MCF 10A (cell line): Measurements from ENCODE around the gene CPA1. TPM values are rescaled to one million over a fixed set of nuclear protein-coding genes. Genes with fewer than 3 reads are reported as not detected.

Source experiments
- BruUV-seq: library from RNA; stranded (reverse); fragments of 400-500 nt; replicated peaks from 2 replicates; lab custom pipeline; 2021; lab: Mats Ljungman, UMichigan
- CTCF ChIA-PET: fragments of 300-600 bp; sonication (Branson Sonifier 250); formaldehyde crosslinking; extraction: SDS; loops from one replicate; lab custom pipeline; 2021; ENCODE audit warnings: antibody characterized with exemption, inconsistent platforms; lab: Yijun Ruan, JAX
- POLR2A ChIA-PET: fragments of 300-600, 350-650 bp; sonication (Branson Sonifier 250); formaldehyde crosslinking; extraction: SDS; loops from one replicate; lab custom pipeline; 2020; ENCODE audit warnings: antibody characterized with exemption, inconsistent platforms; lab: Yijun Ruan, JAX
- DNase-seq: peaks from one replicate; pipeline ENCODE4 v3.0.0-alpha.2; 2018; ENCODE audit not compliant: unreplicated experiment
- H3K27ac Mint-ChIP-seq: one replicate; pipeline ENCODE4 v1.8.0; 2022; ENCODE audit warnings: mild to moderate bottlenecking, low read depth, mixed read lengths; ENCODE audit not compliant: unreplicated experiment
- H3K27me3 Mint-ChIP-seq: one replicate; pipeline ENCODE4 v1.8.0; 2022; ENCODE audit warnings: mixed read lengths; ENCODE audit not compliant: insufficient read depth, unreplicated experiment
- H3K36me3 Mint-ChIP-seq: one replicate; pipeline ENCODE4 v1.8.0; 2022; ENCODE audit warnings: mild to moderate bottlenecking, moderate library complexity, mixed read lengths; ENCODE audit not compliant: insufficient read depth, unreplicated experiment
- H3K4me1 Mint-ChIP-seq: one replicate; pipeline ENCODE4 v1.8.0; 2022; ENCODE audit warnings: mixed read lengths; ENCODE audit not compliant: insufficient read depth, unreplicated experiment
- H3K4me3 Mint-ChIP-seq: one replicate; pipeline ENCODE4 v1.8.0; 2022; ENCODE audit warnings: mild to moderate bottlenecking, moderate library complexity, mixed read lengths; ENCODE audit not compliant: unreplicated experiment
- H3K9me3 Mint-ChIP-seq: one replicate; pipeline ENCODE4 v1.8.0; 2022; ENCODE audit warnings: mixed read lengths; ENCODE audit not compliant: unreplicated experiment
- intact Hi-C: fragments of 100-400 bp; cut with micrococcal nuclease; formaldehyde crosslinking; loops from 2 replicates; pipeline ENCODE4 v1.14.1; 2022
- total RNA-seq: library from RNA; stranded (reverse); gene quantifications from 2 replicates; pipeline ENCODE4 v1.2.3, GENCODE V29; 2022
- TF ChIP-seq, protein P1 (sequence below): fragments of 200-600 bp; IDR thresholded peaks from one replicate; pipeline ENCODE4 v1.8.0; 2022; ENCODE audit warnings: antibody characterized with exemption, mild to moderate bottlenecking; ENCODE audit not compliant: unreplicated experiment

Gene CPA1
- total RNA-seq, 1 experiment from 2014 or later = not detected

GRCh38 chr7:130405003-130405402 is 24.7 kb downstream of the CPA1 start:
- POLR2A ChIA-PET = no interaction called here
- no TSS peak for BruUV-seq
- TF ChIP-seq, protein P1, sequence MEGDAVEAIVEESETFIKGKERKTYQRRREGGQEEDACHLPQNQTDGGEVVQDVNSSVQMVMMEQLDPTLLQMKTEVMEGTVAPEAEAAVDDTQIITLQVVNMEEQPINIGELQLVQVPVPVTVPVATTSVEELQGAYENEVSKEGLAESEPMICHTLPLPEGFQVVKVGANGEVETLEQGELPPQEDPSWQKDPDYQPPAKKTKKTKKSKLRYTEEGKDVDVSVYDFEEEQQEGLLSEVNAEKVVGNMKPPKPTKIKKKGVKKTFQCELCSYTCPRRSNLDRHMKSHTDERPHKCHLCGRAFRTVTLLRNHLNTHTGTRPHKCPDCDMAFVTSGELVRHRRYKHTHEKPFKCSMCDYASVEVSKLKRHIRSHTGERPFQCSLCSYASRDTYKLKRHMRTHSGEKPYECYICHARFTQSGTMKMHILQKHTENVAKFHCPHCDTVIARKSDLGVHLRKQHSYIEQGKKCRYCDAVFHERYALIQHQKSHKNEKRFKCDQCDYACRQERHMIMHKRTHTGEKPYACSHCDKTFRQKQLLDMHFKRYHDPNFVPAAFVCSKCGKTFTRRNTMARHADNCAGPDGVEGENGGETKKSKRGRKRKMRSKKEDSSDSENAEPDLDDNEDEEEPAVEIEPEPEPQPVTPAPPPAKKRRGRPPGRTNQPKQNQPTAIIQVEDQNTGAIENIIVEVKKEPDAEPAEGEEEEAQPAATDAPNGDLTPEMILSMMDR = no peak
- Mint-ChIP-seq H3K27ac (no peak overlapping the region), H3K4me3 (no peak overlapping the region), H3K36me3 (peaks cover 19% of the 10 kb centered on the region), H3K4me1 (no peaks in the 10 kb centered on the region), H3K9me3 (no peaks in the 10 kb centered on the region), H3K27me3 (no peaks in the 10 kb centered on the region)
- CTCF ChIA-PET = interaction anchor here (0.6 kb wide), 1 partner anchor 71 kb away, joined by 4 read pairs; no protein-coding TSS in a partner anchor
- intact Hi-C loops = no loop called here
- no peak for DNase-seq

DNA sequence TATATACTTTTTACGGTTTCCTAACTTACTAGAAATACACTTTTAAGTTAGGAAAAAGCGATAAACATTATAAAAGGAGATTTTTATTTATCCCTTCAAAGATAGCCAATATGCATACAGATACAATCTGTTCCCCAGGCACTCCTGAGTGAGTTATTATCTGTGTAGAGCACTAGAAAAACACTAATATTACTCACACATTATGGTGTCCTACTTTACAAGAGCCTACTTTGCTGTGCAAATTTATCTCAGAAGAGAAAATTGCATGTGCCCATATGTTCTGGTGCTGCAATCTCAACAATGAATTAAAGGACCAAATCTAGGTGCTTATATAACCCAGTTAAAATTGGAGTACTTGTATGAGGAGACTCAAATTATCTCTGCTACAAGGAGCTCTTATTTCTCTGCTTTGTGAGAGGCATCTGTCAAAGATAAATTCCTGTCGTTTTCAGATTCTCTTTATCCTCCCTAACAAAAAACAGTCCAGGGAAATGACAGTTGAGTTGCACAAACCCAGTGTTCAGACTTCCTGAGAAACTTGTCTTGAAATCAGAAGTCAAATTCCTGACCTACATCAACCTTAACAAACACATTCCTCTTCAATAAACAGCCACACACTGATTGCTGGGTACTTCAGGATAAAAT is 28.9 kb downstream of the CPA1 start:
- TF ChIP-seq, protein P1 = no peak
- Mint-ChIP-seq H3K4me3 (no peak overlapping the region), H3K4me1 (no peaks in the 10 kb centered on the region), H3K27ac (no peak overlapping the region), H3K27me3 (no peaks in the 10 kb centered on the region), H3K9me3 (no peaks in the 10 kb centered on the region), H3K36me3 (peaks cover 4% of the 10 kb centered on the region)
- BruUV-seq = no TSS peak
- ChIA-PET POLR2A (no interaction called here), CTCF (no interaction called here)
- intact Hi-C loops = no loop called here
- DNase-seq = no peak

DNA sequence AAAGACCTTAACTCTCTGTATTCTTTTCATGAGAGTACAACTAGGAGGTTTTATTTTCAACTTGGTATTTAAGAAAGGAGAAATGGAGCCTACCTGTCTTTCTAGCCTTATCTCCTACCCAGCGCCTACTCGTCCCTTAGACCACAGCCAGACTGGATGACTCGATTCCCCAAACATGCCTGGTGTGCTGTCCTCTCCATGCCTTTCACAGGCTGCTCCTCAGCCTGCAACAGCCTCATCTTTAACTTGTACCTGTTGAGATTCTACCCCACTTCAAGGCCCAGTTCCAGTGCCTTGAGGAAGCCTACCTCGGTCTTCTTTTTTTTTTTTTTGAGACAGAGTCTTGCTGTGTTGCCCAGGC is 29.4 kb downstream of the CPA1 start:
- intact Hi-C loops = no loop called here
- H3K27me3 Mint-ChIP-seq = no peaks in the 10 kb centered on the region
- TF ChIP-seq, protein P1 = no peak
- H3K4me3 Mint-ChIP-seq = no peak overlapping the region
- H3K9me3 Mint-ChIP-seq = no peaks in the 10 kb centered on the region
- ChIA-PET CTCF (no interaction called here), POLR2A (no interaction called here)
- no peaks in the 10 kb centered on the region for H3K4me1 Mint-ChIP-seq
- no peaks in the 10 kb centered on the region for H3K36me3 Mint-ChIP-seq
- BruUV-seq = no TSS peak
- DNase-seq = no peak
- H3K27ac Mint-ChIP-seq = no peak overlapping the region

GRCh38 chr7:130410868-130411541 is 30.7 kb downstream of the CPA1 start:
- no peaks in the 10 kb centered on the region for H3K4me1 Mint-ChIP-seq

More at GRCh38 chr7:130410868-130411541, 30.7 kb downstream of the CPA1 start:
- POLR2A ChIA-PET = no interaction called here
- CTCF ChIA-PET = no interaction called here
- no peak overlapping the region for H3K27ac Mint-ChIP-seq
- DNase-seq = no peak
- H3K9me3 Mint-ChIP-seq = no peaks in the 10 kb centered on the region
- H3K36me3 Mint-ChIP-seq = no peaks in the 10 kb centered on the region
- intact Hi-C loops = no loop called here
- BruUV-seq = no TSS peak
- no peaks in the 10 kb centered on the region for H3K27me3 Mint-ChIP-seq
- no peak overlapping the region for H3K4me3 Mint-ChIP-seq
- TF ChIP-seq, protein P1 = no peak
